ENCODE measurements around the gene HSF5.

Gene HSF5

GRCh38 chr17:58501451-58501850 is 13.2 kb upstream of the HSF5 start:
- H4K8ac ChIP-seq (ENCODE audit: low read depth, low read length) = no peak overlapping the region
- no peaks in the 10 kb centered on the region for H3K27me3 ChIP-seq (ENCODE audit: insufficient read depth, low read length)
- H3K79me2 ChIP-seq (ENCODE audit: control insufficient read depth, insufficient read depth, low read length, poor library complexity) = no peaks in the 10 kb centered on the region
- H4K91ac ChIP-seq (ENCODE audit: low read depth, low read length) = no peak overlapping the region
- no peak for DNase-seq
- no peak overlapping the region for H3K27ac ChIP-seq (ENCODE audit: low read depth, low read length)
- no peak overlapping the region for H3K14ac ChIP-seq (ENCODE audit: low read length)
- no peak overlapping the region for H3K23ac ChIP-seq (ENCODE audit: low read length)
- H3K4me1 ChIP-seq (ENCODE audit: control insufficient read depth in 1 of 2, insufficient read depth in 2 of 2, low read length in 2 of 2) = no peaks in the 10 kb centered on the region
- H3K9ac ChIP-seq (ENCODE audit: low read length) = no peak overlapping the region
- no peak overlapping the region for H2BK5ac ChIP-seq (ENCODE audit: low read depth, low read length, poor library complexity)
- H2BK12ac ChIP-seq (ENCODE audit: low read length) = no peak overlapping the region
- no peak overlapping the region for H3K4me3 ChIP-seq (ENCODE audit: low read depth, low read length)
- no peak overlapping the region for H4K12ac ChIP-seq (ENCODE audit: low read depth, low read length)
- no peaks in the 10 kb centered on the region for H3K79me1 ChIP-seq (ENCODE audit: low read length)
- no peak overlapping the region for H3K4me2 ChIP-seq (ENCODE audit: low read length)
- no peaks in the 10 kb centered on the region for H3K9me3 ChIP-seq (ENCODE audit: insufficient read depth, low read depth, low read length)
- H3K4ac ChIP-seq (ENCODE audit: low read depth, low read length) = no peak overlapping the region
- H2AK5ac ChIP-seq (ENCODE audit: low read length) = no peak overlapping the region
- H3K36me3 ChIP-seq (ENCODE audit: control insufficient read depth in 1 of 2, insufficient read depth in 2 of 2, low read length in 2 of 2) = peaks cover 37 to 59% of the 10 kb centered on the region in 2 experiments
- H3K18ac ChIP-seq (ENCODE audit: low read length) = no peak overlapping the region
- no peak overlapping the region for H2BK120ac ChIP-seq (ENCODE audit: insufficient read depth, low read length, poor library complexity)
- H2AFZ ChIP-seq (ENCODE audit: insufficient read depth, low read length, poor library complexity) = no peak overlapping the region
- no CpG with 5 or more reads among the region's 7 CpGs for WGBS (ENCODE audit: extremely low coverage, insufficient coverage, insufficient read length)

- Histone ChIP-seq H2BK120ac (ENCODE audit: insufficient read depth, low read length, poor library complexity) (no peak overlapping the region), H3K27ac (ENCODE audit: low read depth, low read length) (no peak overlapping the region), H4K91ac (ENCODE audit: low read depth, low read length) (no peak overlapping the region), H3K27me3 (ENCODE audit: insufficient read depth, low read length) (no peaks in the 10 kb centered on the region), H3K23ac (ENCODE audit: low read length) (no peak overlapping the region), H3K9ac (ENCODE audit: low read length) (no peak overlapping the region), H3K9me3 (ENCODE audit: insufficient read depth, low read depth, low read length) (no peaks in the 10 kb centered on the region), H3K79me1 (ENCODE audit: low read length) (peaks cover under 1% of the 10 kb centered on the region), H2AK5ac (ENCODE audit: low read length) (no peak overlapping the region), H3K4me1 (ENCODE audit: control insufficient read depth in 1 of 2, insufficient read depth in 2 of 2, low read length in 2 of 2) (peaks cover 0 to under 1% of the 10 kb centered on the region in 2 experiments), H4K8ac (ENCODE audit: low read depth, low read length) (no peak overlapping the region), H2BK5ac (ENCODE audit: low read depth, low read length, poor library complexity) (no peak overlapping the region), H2AFZ (ENCODE audit: insufficient read depth, low read length, poor library complexity) (no peak overlapping the region), H3K18ac (ENCODE audit: low read length) (no peak overlapping the region), H2BK12ac (ENCODE audit: low read length) (no peak overlapping the region), H3K36me3 (ENCODE audit: control insufficient read depth in 1 of 2, insufficient read depth in 2 of 2, low read length in 2 of 2) (peaks cover 27 to 54% of the 10 kb centered on the region in 2 experiments), H3K4me2 (ENCODE audit: low read length) (no peak overlapping the region), H3K4ac (ENCODE audit: low read depth, low read length) (no peak overlapping the region), H3K14ac (ENCODE audit: low read length) (no peak overlapping the region), H3K79me2 (ENCODE audit: control insufficient read depth, insufficient read depth, low read length, poor library complexity) (peaks cover under 1% of the 10 kb centered on the region), H4K12ac (ENCODE audit: low read depth, low read length) (no peak overlapping the region), H3K4me3 (ENCODE audit: low read depth, low read length) (no peak overlapping the region)
- no peak for DNase-seq
- WGBS (ENCODE audit: extremely low coverage, insufficient coverage, insufficient read length) = 100% methylated on average over 1 of the region's 6 CpGs
These were observed 10.1 kb upstream of the HSF5 start for GRCh38 chr17:58498177-58498828.

DNA sequence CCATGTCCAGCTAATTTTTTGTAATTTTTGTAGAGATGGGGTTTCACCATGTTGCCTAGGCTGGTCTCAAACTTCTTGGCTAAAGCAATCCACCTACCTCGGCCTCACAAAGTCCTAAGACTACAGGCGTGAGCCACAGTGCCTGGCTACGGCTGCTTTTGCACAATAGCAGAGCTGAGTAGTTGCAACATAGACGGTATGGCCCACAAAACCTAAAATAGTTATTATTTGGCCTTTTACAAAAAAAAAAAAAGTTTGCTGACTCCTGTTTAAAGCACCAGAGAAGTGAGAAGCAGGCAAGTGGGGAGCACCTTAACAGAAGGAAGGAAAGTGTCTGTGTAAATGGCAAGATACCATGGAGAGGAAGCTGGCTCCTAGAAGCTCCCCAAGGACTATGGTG is 5.3 kb upstream of the HSF5 start:
- no peaks in the 10 kb centered on the region for H3K9me3 ChIP-seq (ENCODE audit: insufficient read depth, low read depth, low read length)
- WGBS (ENCODE audit: extremely low coverage, insufficient coverage, insufficient read length) = no CpG with 5 or more reads among the region's 4 CpGs
- H3K4me2 ChIP-seq (ENCODE audit: low read length) = no peak overlapping the region
- no peak overlapping the region for H2BK120ac ChIP-seq (ENCODE audit: insufficient read depth, low read length, poor library complexity)
- H3K18ac ChIP-seq (ENCODE audit: low read length) = peak overlapping the region; percentile 27
- no peak overlapping the region for H2AFZ ChIP-seq (ENCODE audit: insufficient read depth, low read length, poor library complexity)
- H4K91ac ChIP-seq (ENCODE audit: low read depth, low read length) = no peak overlapping the region
- peak; percentile 8 to 41 for DNase-seq
- H3K27me3 ChIP-seq (ENCODE audit: insufficient read depth, low read length) = no peaks in the 10 kb centered on the region
- H3K14ac ChIP-seq (ENCODE audit: low read length) = no peak overlapping the region
- H4K12ac ChIP-seq (ENCODE audit: low read depth, low read length) = no peak overlapping the region
- no peak overlapping the region for H3K23ac ChIP-seq (ENCODE audit: low read length)
- H3K4me1 ChIP-seq (ENCODE audit: control insufficient read depth in 1 of 2, insufficient read depth in 2 of 2, low read length in 2 of 2) = peaks cover 0 to 13% of the 10 kb centered on the region in 2 experiments
- peak overlapping the region; percentile 8 for H4K8ac ChIP-seq (ENCODE audit: low read depth, low read length)
- H3K4ac ChIP-seq (ENCODE audit: low read depth, low read length) = no peak overlapping the region
- no peak overlapping the region for H3K4me3 ChIP-seq (ENCODE audit: low read depth, low read length)
- no peak overlapping the region for H2BK12ac ChIP-seq (ENCODE audit: low read length)
- H3K79me1 ChIP-seq (ENCODE audit: low read length) = peaks cover 3% of the 10 kb centered on the region
- H3K27ac ChIP-seq (ENCODE audit: low read depth, low read length) = peak overlapping the region; percentile 64
- H3K9ac ChIP-seq (ENCODE audit: low read length) = no peak overlapping the region
- H3K79me2 ChIP-seq (ENCODE audit: control insufficient read depth, insufficient read depth, low read length, poor library complexity) = peaks cover 1% of the 10 kb centered on the region
- H2BK5ac ChIP-seq (ENCODE audit: low read depth, low read length, poor library complexity) = peak overlapping the region; percentile 64
- no peak overlapping the region for H2AK5ac ChIP-seq (ENCODE audit: low read length)
- peaks cover 30 to 63% of the 10 kb centered on the region in 2 experiments for H3K36me3 ChIP-seq (ENCODE audit: control insufficient read depth in 1 of 2, insufficient read depth in 2 of 2, low read length in 2 of 2)

DNA sequence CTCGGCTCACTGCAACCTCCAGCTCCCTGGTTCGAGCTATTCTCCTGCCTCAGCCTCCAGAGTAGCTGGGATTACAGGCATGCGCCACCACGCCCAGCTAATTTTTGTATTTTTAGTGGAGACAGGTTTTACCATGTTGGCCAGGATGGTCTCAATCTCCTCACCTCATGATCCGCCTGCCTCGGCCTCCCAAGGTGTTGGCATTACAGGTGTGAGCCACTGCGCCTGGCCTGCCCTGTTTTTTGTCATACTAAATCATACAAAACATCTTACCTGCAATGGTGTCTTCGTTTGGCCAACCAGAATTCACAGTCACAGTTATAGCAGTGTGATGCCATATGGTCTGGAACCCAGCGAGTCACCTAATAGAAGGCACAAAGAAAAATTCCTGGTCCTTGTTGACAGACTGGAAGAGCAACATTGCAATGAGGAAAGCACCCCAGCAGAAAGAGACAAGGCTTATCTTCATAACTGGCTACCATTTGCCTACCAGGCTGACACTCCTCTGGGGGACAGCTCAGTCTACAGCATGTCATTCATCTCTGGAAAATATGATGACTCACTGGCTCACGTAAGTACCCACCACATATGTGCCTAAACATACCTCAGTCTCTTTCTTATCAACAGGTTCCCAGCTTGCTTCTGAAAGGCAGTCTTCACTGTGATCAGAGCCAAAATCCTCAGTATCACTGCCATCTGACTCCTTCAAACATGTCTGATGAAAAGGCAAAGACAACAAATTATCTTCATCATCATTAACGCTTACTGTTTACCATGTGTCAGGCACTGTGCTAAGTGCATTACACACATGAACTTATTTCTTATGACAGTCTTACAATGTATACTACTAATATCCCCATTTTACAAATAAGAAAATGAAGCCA is 4.3 kb upstream of the HSF5 start:
- H4K12ac ChIP-seq (ENCODE audit: low read depth, low read length) = no peak overlapping the region
- WGBS (ENCODE audit: extremely low coverage, insufficient coverage, insufficient read length) = no CpG with 5 or more reads among the region's 11 CpGs
- no peak overlapping the region for H2BK12ac ChIP-seq (ENCODE audit: low read length)
- no peak overlapping the region for H2BK5ac ChIP-seq (ENCODE audit: low read depth, low read length, poor library complexity)
- peaks cover 1% of the 10 kb centered on the region for H3K79me2 ChIP-seq (ENCODE audit: control insufficient read depth, insufficient read depth, low read length, poor library complexity)
- no peak overlapping the region for H3K23ac ChIP-seq (ENCODE audit: low read length)
- no peaks in the 10 kb centered on the region for H3K9me3 ChIP-seq (ENCODE audit: insufficient read depth, low read depth, low read length)
- H2BK120ac ChIP-seq (ENCODE audit: insufficient read depth, low read length, poor library complexity) = peak overlapping the region; percentile 49
- no peak overlapping the region for H3K4ac ChIP-seq (ENCODE audit: low read depth, low read length)
- H3K4me1 ChIP-seq (ENCODE audit: control insufficient read depth in 1 of 2, insufficient read depth in 2 of 2, low read length in 2 of 2) = peaks cover 0 to 13% of the 10 kb centered on the region in 2 experiments
- H4K91ac ChIP-seq (ENCODE audit: low read depth, low read length) = peak overlapping the region; percentile 13
- H2AK5ac ChIP-seq (ENCODE audit: low read length) = no peak overlapping the region
- H3K79me1 ChIP-seq (ENCODE audit: low read length) = peaks cover 3% of the 10 kb centered on the region
- H4K8ac ChIP-seq (ENCODE audit: low read depth, low read length) = no peak overlapping the region
- peak; percentile 97 to 99 for DNase-seq
- H3K36me3 ChIP-seq (ENCODE audit: control insufficient read depth in 1 of 2, insufficient read depth in 2 of 2, low read length in 2 of 2) = peaks cover 38 to 63% of the 10 kb centered on the region in 2 experiments
- H3K27ac ChIP-seq (ENCODE audit: low read depth, low read length) = peak overlapping the region; percentile 64
- no peak overlapping the region for H3K18ac ChIP-seq (ENCODE audit: low read length)
- H3K14ac ChIP-seq (ENCODE audit: low read length) = no peak overlapping the region
- H2AFZ ChIP-seq (ENCODE audit: insufficient read depth, low read length, poor library complexity) = no peak overlapping the region
- H3K4me2 ChIP-seq (ENCODE audit: low read length) = peak overlapping the region; percentile 47
- no peak overlapping the region for H3K9ac ChIP-seq (ENCODE audit: low read length)
- no peak overlapping the region for H3K4me3 ChIP-seq (ENCODE audit: low read depth, low read length)
- H3K27me3 ChIP-seq (ENCODE audit: insufficient read depth, low read length) = no peaks in the 10 kb centered on the region

Data from trophoblast cell (in vitro differentiated cells and primary cell).